ENCODE measurements around the gene TBC1D25. TPM values are rescaled to one million over a fixed set of nuclear protein-coding genes. Genes with fewer than 3 reads are reported as not detected.

Gene TBC1D25, protein sequence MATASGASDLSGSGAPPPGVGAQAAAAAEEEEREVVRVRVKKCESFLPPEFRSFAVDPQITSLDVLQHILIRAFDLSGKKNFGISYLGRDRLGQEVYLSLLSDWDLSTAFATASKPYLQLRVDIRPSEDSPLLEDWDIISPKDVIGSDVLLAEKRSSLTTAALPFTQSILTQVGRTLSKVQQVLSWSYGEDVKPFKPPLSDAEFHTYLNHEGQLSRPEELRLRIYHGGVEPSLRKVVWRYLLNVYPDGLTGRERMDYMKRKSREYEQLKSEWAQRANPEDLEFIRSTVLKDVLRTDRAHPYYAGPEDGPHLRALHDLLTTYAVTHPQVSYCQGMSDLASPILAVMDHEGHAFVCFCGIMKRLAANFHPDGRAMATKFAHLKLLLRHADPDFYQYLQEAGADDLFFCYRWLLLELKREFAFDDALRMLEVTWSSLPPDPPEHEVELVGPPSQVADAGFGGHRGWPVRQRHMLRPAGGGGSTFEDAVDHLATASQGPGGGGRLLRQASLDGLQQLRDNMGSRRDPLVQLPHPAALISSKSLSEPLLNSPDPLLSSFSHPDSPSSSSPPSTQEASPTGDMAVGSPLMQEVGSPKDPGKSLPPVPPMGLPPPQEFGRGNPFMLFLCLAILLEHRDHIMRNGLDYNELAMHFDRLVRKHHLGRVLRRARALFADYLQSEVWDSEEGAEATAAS
- total RNA-seq (ENCODE audit: low replicate concordance), result 1.5 and 3.1 TPM in 2 replicates

DNA sequence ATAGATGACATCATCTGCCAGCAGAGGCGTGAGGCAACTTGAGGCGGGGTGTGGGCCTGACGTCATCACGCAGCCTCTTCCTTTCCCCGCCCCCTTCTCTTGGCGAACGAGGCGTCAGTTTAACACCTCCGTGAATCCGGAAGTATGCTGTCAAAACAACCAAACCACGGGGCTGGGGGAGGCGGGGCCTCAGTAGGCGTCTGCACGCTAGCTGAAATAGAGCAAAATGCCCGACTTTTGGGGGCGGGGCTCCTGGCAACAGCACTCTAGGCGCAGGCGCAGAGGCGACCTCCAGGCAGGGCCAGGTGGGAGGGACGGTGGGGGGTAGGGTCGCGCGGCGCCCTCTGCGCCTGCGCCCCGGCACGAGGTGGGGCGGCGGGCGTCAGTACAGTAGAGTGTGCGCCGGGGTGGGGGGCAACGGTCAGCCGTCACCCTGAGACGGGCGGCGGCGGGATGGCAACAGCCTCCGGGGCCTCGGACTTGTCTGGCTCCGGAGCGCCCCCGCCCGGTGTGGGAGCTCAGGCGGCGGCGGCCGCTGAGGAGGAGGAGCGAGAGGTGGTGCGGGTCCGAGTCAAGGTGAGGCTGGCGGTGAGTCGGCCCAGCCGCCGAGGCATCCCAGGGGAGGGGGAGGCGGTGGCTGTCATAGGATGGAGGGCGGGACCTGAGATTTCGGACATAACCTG is at the start of gene TBC1D25:
TBC1D25 (plus strand) TSS at position 370 of the 683 bp plus-strand sequence; CDS start at position 454, 84 bp downstream.
- peak; percentile 97 for DNase-seq (ENCODE audit: low spot score)
- Mint-ChIP-seq H3K9me3 (peaks cover 9% of the 10 kb centered on the region), H3K27me3 (ENCODE audit: insufficient read depth, low read depth) (peaks cover 5% of the 10 kb centered on the region), H3K36me3 (peaks cover 2% of the 10 kb centered on the region), H3K4me1 (peaks cover 7% of the 10 kb centered on the region), H3K4me3 (peak within 1 kb of the TSS; percentile 87), H3K27ac (no peak within 1 kb of the TSS)
- H3K4me3 ChIP-seq, result peak within 1 kb of the TSS; percentile 56
- H4K20me1 ChIP-seq (ENCODE audit: low read depth), result no peaks in the 10 kb centered on the region
- H3K79me2 ChIP-seq (ENCODE audit: low read depth), result peaks cover 6% of the 10 kb centered on the region
- no peaks in the 10 kb centered on the region for H3K36me3 ChIP-seq
- H3F3A ChIP-seq (ENCODE audit: low read depth), result peaks cover 3% of the 10 kb centered on the region
- H3K4me2 ChIP-seq, result peak within 1 kb of the TSS; percentile 66
- H3K4me1 ChIP-seq, result no peaks in the 10 kb centered on the region
- no peaks in the 10 kb centered on the region for H3K9me3 ChIP-seq (ENCODE audit: low read depth)
- H2AFZ ChIP-seq (replicated peaks), result peak within 1 kb of the TSS; percentile 76
- no peaks in the 10 kb centered on the region for H3K27me3 ChIP-seq
- TF ChIP-seq, protein P1, sequence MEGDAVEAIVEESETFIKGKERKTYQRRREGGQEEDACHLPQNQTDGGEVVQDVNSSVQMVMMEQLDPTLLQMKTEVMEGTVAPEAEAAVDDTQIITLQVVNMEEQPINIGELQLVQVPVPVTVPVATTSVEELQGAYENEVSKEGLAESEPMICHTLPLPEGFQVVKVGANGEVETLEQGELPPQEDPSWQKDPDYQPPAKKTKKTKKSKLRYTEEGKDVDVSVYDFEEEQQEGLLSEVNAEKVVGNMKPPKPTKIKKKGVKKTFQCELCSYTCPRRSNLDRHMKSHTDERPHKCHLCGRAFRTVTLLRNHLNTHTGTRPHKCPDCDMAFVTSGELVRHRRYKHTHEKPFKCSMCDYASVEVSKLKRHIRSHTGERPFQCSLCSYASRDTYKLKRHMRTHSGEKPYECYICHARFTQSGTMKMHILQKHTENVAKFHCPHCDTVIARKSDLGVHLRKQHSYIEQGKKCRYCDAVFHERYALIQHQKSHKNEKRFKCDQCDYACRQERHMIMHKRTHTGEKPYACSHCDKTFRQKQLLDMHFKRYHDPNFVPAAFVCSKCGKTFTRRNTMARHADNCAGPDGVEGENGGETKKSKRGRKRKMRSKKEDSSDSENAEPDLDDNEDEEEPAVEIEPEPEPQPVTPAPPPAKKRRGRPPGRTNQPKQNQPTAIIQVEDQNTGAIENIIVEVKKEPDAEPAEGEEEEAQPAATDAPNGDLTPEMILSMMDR (IDR thresholded peaks at IDR 0.05), result peak; percentile 50
- no peak for TF ChIP-seq EZH2phosphoT487 (IDR thresholded peaks at IDR 0.05)
- TF ChIP-seq EZH2 (IDR thresholded peaks at IDR 0.05), result no peak
- H3K9ac ChIP-seq, result no peak within 1 kb of the TSS
- no peak within 1 kb of the TSS for H3K27ac ChIP-seq

DNA sequence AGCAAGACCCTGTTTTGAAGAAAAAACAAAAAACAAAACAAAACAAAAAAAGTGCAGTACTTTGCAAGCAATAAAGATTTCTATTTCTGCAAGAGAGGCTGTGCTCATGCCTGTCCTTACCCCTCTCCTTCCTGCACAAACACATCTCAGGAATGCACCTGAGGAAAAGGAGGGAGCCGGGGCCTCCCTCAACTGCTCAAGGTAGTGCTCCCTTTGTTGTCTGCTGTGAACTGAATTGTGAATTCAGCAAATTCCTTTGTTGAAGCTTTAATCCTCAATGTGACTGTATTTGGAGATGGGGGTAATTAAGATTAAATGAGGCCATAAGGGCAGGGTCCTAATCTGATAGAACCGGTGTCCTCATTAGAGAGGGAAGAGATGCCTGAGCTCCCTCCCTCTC is 49.6 kb upstream of the TBC1D25 start:
- Histone ChIP-seq H2AFZ (replicated peaks) (no peak overlapping the region), H3K9ac (no peak overlapping the region), H3K9me3 (ENCODE audit: low read depth) (no peaks in the 10 kb centered on the region), H3K36me3 (no peaks in the 10 kb centered on the region), H3F3A (ENCODE audit: low read depth) (no peaks in the 10 kb centered on the region), H4K20me1 (ENCODE audit: low read depth) (no peaks in the 10 kb centered on the region), H3K4me3 (no peak overlapping the region), H3K27ac (no peak overlapping the region), H3K27me3 (no peaks in the 10 kb centered on the region), H3K4me1 (no peaks in the 10 kb centered on the region), H3K79me2 (ENCODE audit: low read depth) (no peaks in the 10 kb centered on the region), H3K4me2 (no peak overlapping the region)
- no peak for DNase-seq (ENCODE audit: low spot score)
- Mint-ChIP-seq H3K9me3 (peaks cover 5% of the 10 kb centered on the region), H3K27me3 (ENCODE audit: insufficient read depth, low read depth) (peaks cover 3% of the 10 kb centered on the region), H3K36me3 (no peaks in the 10 kb centered on the region), H3K4me1 (no peaks in the 10 kb centered on the region), H3K4me3 (no peak overlapping the region), H3K27ac (no peak overlapping the region)
- TF ChIP-seq EZH2 (IDR thresholded peaks at IDR 0.05) (no peak), EZH2phosphoT487 (IDR thresholded peaks at IDR 0.05) (no peak)
- TF ChIP-seq, protein P1 (IDR thresholded peaks at IDR 0.05), result no peak

DNA sequence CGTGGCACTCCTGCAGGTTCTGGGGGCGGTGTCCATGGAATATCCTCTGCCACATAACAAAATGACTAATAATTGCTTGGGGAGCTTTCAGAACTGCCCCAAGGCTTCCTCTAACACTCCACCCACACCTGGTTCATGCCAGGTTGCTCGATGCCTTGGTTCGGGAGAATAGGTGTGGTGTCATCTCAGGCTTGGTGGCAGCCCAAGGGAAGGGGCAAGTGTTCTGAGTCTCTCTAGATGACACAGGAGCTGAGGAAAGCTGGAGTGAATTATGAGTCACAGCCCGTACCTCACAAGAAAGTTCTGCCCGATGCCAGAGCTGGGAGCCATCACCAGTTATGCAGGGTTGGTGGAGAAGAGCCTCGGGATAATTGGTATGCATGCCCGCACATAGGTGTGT is 48.9 kb upstream of the TBC1D25 start:
- Histone ChIP-seq H3K9ac (no peak overlapping the region), H3K27ac (no peak overlapping the region), H3K9me3 (ENCODE audit: low read depth) (no peaks in the 10 kb centered on the region), H3K27me3 (no peaks in the 10 kb centered on the region), H3K36me3 (no peaks in the 10 kb centered on the region), H3K79me2 (ENCODE audit: low read depth) (no peaks in the 10 kb centered on the region), H4K20me1 (ENCODE audit: low read depth) (no peaks in the 10 kb centered on the region), H3K4me1 (no peaks in the 10 kb centered on the region), H3F3A (ENCODE audit: low read depth) (no peaks in the 10 kb centered on the region), H3K4me2 (no peak overlapping the region), H2AFZ (replicated peaks) (no peak overlapping the region), H3K4me3 (no peak overlapping the region)
- Mint-ChIP-seq H3K27ac (no peak overlapping the region), H3K4me3 (no peak overlapping the region), H3K36me3 (no peaks in the 10 kb centered on the region), H3K4me1 (no peaks in the 10 kb centered on the region), H3K27me3 (ENCODE audit: insufficient read depth, low read depth) (peaks cover 5% of the 10 kb centered on the region), H3K9me3 (peaks cover 5% of the 10 kb centered on the region)
- TF ChIP-seq EZH2 (IDR thresholded peaks at IDR 0.05), result no peak
- TF ChIP-seq, protein P1 (IDR thresholded peaks at IDR 0.05), result no peak
- no peak for TF ChIP-seq EZH2phosphoT487 (IDR thresholded peaks at IDR 0.05)
- no peak for DNase-seq (ENCODE audit: low spot score)

All from neural progenitor cell (in vitro differentiated cells).